WTC11 (cell line): ENCODE results near the gene LPCAT4. TPM values are rescaled to one million over a fixed set of nuclear protein-coding genes. Genes with fewer than 3 reads are reported as not detected.

Experiments
- ATAC-seq: fragments of 200-7000 bp; cut with Tn5 transposase; 2 replicates; pipeline ENCODE4 v1.10.0; 2021; ENCODE audit warnings: mild to moderate bottlenecking, moderate library complexity
- CTCF ChIA-PET: fragments of 300-600 bp; sonication (Branson Sonifier 250); formaldehyde crosslinking; loops from one replicate; lab custom pipeline; 2021; ENCODE audit warnings: antibody characterized with exemption; lab: Charles Lee
- POLR2A ChIA-PET: fragments of 350-600 bp; sonication (Branson Sonifier 250); formaldehyde crosslinking; loops from one replicate; lab custom pipeline; 2021; ENCODE audit warnings: antibody characterized with exemption; lab: Charles Lee
- DNase-seq: peaks from one replicate; pipeline ENCODE4 v3.0.0; 2021; ENCODE audit warnings: low spot score
- H3K27ac Mint-ChIP-seq: 2 replicates; pipeline ENCODE4 v1.8.0; 2021; ENCODE audit warnings: mixed read lengths
- H3K27me3 Mint-ChIP-seq: 2 replicates; pipeline ENCODE4 v1.8.0; 2021; ENCODE audit warnings: low read depth, mild to moderate bottlenecking, moderate library complexity, mixed read lengths
- H3K36me3 Mint-ChIP-seq: 2 replicates; pipeline ENCODE4 v1.8.0; 2021; ENCODE audit warnings: mixed read lengths
- H3K4me1 Mint-ChIP-seq: 2 replicates; pipeline ENCODE4 v1.8.0; 2022; ENCODE audit warnings: mixed read lengths
- H3K4me3 Mint-ChIP-seq: 2 replicates; pipeline ENCODE4 v1.8.0; 2021; ENCODE audit warnings: mild to moderate bottlenecking, moderate library complexity, mixed read lengths
- H3K9me3 Mint-ChIP-seq: 2 replicates; pipeline ENCODE4 v1.8.0; 2021; ENCODE audit warnings: mixed read lengths
- ETV6 ChIP-seq: sonication (generic); formaldehyde crosslinking; IDR thresholded peaks from 2 replicates; pipeline ENCODE4 v1.8.1; 2022; ENCODE audit warnings: mild to moderate bottlenecking, missing genetic modification reagents
- FOXP1 ChIP-seq: sonication (generic); formaldehyde crosslinking; IDR thresholded peaks from 2 replicates; pipeline ENCODE4 v1.8.0; 2022; ENCODE audit warnings: missing genetic modification reagents, mild to moderate bottlenecking, moderate library complexity, borderline replicate concordance
- JAZF1 ChIP-seq: fragments of 250-450 bp; sonication (Bioruptor Pico); IDR thresholded peaks from 2 replicates; pipeline ENCODE4 v1.9.0; 2021; ENCODE audit warnings: moderate library complexity, mild to moderate bottlenecking, inconsistent platforms
- NR2C2 ChIP-seq: sonication (generic); formaldehyde crosslinking; IDR thresholded peaks from 2 replicates; pipeline ENCODE4 v1.8.0; 2022; ENCODE audit warnings: mild to moderate bottlenecking, missing genetic modification reagents
- ZNF416 ChIP-seq: fragments of 250-450 bp; sonication (Bioruptor Pico); IDR thresholded peaks from 2 replicates; pipeline ENCODE4 v1.9.0; 2021; ENCODE audit warnings: mild to moderate bottlenecking, inconsistent platforms
- total RNA-seq: library from RNA; stranded (reverse); gene quantifications from 3 replicates; pipeline ENCODE4 v1.2.3, GENCODE V29; 2021
- TF ChIP-seq, protein P1 (sequence below): fragments of 250-450 bp; sonication (Bioruptor Pico); IDR thresholded peaks from 2 replicates; pipeline ENCODE4 v1.8.0; 2021; ENCODE audit warnings: mild to moderate bottlenecking
- TF ChIP-seq, protein P2 (sequence below): sonication (generic); formaldehyde crosslinking; IDR thresholded peaks from 2 replicates; pipeline ENCODE4 v1.8.0; 2022; ENCODE audit warnings: mild to moderate bottlenecking, missing genetic modification reagents
- TF ChIP-seq, protein P3 (sequence below): sonication (generic); formaldehyde crosslinking; IDR thresholded peaks from 2 replicates; pipeline ENCODE4 v1.8.0; 2022; ENCODE audit warnings: mild to moderate bottlenecking, missing genetic modification reagents
- TF ChIP-seq, protein P4 (sequence below): sonication (generic); formaldehyde crosslinking; IDR thresholded peaks from 2 replicates; pipeline ENCODE4 v1.8.0; 2023; ENCODE audit warnings: mild to moderate bottlenecking, missing genetic modification reagents
- TF ChIP-seq, protein P5 (sequence below): fragments of 250-450 bp; sonication (Bioruptor Pico); IDR thresholded peaks from 2 replicates; pipeline ENCODE4 v1.9.0; 2021; ENCODE audit warnings: mild to moderate bottlenecking
- TF ChIP-seq, protein P6 (sequence below): fragments of 250-450 bp; sonication (Bioruptor Pico); IDR thresholded peaks from 2 replicates; pipeline ENCODE4 v1.9.0; 2021; ENCODE audit warnings: moderate library complexity, mild to moderate bottlenecking, inconsistent platforms, borderline replicate concordance
- TF ChIP-seq, protein P7 (sequence below): sonication (generic); formaldehyde crosslinking; IDR thresholded peaks from 2 replicates; pipeline ENCODE4 v1.8.1; 2023; ENCODE audit warnings: mild to moderate bottlenecking, missing genetic modification reagents, borderline replicate concordance

Gene LPCAT4
- total RNA-seq, 1 experiment from 2014 or later: 97.2 TPM

DNA sequence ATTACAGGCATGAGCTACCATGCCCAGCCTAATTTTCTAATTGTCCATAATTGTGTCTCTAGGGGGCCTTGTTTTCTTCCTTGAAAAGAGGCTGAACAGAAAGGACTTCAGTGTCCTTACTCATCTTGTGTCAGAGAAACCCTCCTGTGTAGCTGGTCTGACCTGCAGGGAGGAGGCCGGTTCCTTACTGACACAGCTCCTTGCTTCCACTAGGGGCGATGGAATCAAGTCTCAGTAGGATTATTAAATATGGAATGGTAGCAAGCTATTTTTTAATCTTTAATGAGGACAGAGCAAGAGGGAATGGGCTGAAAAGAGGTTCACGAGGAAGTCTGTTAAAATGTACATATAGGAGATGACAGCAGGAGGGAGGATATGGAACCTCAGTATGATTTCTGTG is 8.6 kb downstream of the LPCAT4 start:
- H3K36me3 Mint-ChIP-seq: peaks cover 59% of the 10 kb centered on the region
- peak; percentile 24; the same call in 1 of the 2 replicates for ATAC-seq
- H3K27me3 Mint-ChIP-seq: no peaks in the 10 kb centered on the region; the same call in 1 of the 2 replicates
- H3K27ac Mint-ChIP-seq: no peak overlapping the region
- DNase-seq: no peak
- POLR2A ChIA-PET: interaction anchor here (0.7 to 0.9 kb wide), 2 partner anchors 8 to 251 kb away, joined by 3 read pairs; partner anchors contain the start of gene LPCAT4
- H3K4me1 Mint-ChIP-seq: peaks cover 6% of the 10 kb centered on the region
- H3K4me3 Mint-ChIP-seq: no peak overlapping the region
- TF ChIP-seq JAZF1 (CRISPR knock-in tag): no peak
- TF ChIP-seq, protein P1, sequence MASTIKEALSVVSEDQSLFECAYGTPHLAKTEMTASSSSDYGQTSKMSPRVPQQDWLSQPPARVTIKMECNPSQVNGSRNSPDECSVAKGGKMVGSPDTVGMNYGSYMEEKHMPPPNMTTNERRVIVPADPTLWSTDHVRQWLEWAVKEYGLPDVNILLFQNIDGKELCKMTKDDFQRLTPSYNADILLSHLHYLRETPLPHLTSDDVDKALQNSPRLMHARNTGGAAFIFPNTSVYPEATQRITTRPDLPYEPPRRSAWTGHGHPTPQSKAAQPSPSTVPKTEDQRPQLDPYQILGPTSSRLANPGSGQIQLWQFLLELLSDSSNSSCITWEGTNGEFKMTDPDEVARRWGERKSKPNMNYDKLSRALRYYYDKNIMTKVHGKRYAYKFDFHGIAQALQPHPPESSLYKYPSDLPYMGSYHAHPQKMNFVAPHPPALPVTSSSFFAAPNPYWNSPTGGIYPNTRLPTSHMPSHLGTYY (CRISPR knock-in tag): no peak
- TF ChIP-seq NR2C2: no peak
- TF ChIP-seq, protein P2, sequence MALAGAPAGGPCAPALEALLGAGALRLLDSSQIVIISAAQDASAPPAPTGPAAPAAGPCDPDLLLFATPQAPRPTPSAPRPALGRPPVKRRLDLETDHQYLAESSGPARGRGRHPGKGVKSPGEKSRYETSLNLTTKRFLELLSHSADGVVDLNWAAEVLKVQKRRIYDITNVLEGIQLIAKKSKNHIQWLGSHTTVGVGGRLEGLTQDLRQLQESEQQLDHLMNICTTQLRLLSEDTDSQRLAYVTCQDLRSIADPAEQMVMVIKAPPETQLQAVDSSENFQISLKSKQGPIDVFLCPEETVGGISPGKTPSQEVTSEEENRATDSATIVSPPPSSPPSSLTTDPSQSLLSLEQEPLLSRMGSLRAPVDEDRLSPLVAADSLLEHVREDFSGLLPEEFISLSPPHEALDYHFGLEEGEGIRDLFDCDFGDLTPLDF (CRISPR knock-in tag): no peak
- TF ChIP-seq, protein P3, sequence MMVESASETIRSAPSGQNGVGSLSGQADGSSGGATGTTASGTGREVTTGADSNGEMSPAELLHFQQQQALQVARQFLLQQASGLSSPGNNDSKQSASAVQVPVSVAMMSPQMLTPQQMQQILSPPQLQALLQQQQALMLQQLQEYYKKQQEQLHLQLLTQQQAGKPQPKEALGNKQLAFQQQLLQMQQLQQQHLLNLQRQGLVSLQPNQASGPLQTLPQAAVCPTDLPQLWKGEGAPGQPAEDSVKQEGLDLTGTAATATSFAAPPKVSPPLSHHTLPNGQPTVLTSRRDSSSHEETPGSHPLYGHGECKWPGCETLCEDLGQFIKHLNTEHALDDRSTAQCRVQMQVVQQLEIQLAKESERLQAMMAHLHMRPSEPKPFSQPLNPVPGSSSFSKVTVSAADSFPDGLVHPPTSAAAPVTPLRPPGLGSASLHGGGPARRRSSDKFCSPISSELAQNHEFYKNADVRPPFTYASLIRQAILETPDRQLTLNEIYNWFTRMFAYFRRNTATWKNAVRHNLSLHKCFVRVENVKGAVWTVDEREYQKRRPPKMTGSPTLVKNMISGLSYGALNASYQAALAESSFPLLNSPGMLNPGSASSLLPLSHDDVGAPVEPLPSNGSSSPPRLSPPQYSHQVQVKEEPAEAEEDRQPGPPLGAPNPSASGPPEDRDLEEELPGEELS: no peak
- no peak for TF ChIP-seq ETV6 (CRISPR knock-in tag)
- TF ChIP-seq, protein P4, sequence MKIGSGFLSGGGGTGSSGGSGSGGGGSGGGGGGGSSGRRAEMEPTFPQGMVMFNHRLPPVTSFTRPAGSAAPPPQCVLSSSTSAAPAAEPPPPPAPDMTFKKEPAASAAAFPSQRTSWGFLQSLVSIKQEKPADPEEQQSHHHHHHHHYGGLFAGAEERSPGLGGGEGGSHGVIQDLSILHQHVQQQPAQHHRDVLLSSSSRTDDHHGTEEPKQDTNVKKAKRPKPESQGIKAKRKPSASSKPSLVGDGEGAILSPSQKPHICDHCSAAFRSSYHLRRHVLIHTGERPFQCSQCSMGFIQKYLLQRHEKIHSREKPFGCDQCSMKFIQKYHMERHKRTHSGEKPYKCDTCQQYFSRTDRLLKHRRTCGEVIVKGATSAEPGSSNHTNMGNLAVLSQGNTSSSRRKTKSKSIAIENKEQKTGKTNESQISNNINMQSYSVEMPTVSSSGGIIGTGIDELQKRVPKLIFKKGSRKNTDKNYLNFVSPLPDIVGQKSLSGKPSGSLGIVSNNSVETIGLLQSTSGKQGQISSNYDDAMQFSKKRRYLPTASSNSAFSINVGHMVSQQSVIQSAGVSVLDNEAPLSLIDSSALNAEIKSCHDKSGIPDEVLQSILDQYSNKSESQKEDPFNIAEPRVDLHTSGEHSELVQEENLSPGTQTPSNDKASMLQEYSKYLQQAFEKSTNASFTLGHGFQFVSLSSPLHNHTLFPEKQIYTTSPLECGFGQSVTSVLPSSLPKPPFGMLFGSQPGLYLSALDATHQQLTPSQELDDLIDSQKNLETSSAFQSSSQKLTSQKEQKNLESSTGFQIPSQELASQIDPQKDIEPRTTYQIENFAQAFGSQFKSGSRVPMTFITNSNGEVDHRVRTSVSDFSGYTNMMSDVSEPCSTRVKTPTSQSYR (CRISPR knock-in tag): no peak
- TF ChIP-seq, protein P5, sequence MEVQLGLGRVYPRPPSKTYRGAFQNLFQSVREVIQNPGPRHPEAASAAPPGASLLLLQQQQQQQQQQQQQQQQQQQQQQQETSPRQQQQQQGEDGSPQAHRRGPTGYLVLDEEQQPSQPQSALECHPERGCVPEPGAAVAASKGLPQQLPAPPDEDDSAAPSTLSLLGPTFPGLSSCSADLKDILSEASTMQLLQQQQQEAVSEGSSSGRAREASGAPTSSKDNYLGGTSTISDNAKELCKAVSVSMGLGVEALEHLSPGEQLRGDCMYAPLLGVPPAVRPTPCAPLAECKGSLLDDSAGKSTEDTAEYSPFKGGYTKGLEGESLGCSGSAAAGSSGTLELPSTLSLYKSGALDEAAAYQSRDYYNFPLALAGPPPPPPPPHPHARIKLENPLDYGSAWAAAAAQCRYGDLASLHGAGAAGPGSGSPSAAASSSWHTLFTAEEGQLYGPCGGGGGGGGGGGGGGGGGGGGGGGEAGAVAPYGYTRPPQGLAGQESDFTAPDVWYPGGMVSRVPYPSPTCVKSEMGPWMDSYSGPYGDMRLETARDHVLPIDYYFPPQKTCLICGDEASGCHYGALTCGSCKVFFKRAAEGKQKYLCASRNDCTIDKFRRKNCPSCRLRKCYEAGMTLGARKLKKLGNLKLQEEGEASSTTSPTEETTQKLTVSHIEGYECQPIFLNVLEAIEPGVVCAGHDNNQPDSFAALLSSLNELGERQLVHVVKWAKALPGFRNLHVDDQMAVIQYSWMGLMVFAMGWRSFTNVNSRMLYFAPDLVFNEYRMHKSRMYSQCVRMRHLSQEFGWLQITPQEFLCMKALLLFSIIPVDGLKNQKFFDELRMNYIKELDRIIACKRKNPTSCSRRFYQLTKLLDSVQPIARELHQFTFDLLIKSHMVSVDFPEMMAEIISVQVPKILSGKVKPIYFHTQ (CRISPR knock-in tag): no peak
- TF ChIP-seq FOXP1 (CRISPR knock-in tag): no peak
- TF ChIP-seq, protein P6, sequence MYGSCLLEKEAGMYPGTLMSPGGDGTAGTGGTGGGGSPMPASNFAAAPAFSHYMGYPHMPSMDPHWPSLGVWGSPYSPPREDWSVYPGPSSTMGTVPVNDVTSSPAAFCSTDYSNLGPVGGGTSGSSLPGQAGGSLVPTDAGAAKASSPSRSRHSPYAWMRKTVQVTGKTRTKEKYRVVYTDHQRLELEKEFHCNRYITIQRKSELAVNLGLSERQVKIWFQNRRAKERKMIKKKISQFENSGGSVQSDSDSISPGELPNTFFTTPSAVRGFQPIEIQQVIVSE: no peak
- TF ChIP-seq, protein P7, sequence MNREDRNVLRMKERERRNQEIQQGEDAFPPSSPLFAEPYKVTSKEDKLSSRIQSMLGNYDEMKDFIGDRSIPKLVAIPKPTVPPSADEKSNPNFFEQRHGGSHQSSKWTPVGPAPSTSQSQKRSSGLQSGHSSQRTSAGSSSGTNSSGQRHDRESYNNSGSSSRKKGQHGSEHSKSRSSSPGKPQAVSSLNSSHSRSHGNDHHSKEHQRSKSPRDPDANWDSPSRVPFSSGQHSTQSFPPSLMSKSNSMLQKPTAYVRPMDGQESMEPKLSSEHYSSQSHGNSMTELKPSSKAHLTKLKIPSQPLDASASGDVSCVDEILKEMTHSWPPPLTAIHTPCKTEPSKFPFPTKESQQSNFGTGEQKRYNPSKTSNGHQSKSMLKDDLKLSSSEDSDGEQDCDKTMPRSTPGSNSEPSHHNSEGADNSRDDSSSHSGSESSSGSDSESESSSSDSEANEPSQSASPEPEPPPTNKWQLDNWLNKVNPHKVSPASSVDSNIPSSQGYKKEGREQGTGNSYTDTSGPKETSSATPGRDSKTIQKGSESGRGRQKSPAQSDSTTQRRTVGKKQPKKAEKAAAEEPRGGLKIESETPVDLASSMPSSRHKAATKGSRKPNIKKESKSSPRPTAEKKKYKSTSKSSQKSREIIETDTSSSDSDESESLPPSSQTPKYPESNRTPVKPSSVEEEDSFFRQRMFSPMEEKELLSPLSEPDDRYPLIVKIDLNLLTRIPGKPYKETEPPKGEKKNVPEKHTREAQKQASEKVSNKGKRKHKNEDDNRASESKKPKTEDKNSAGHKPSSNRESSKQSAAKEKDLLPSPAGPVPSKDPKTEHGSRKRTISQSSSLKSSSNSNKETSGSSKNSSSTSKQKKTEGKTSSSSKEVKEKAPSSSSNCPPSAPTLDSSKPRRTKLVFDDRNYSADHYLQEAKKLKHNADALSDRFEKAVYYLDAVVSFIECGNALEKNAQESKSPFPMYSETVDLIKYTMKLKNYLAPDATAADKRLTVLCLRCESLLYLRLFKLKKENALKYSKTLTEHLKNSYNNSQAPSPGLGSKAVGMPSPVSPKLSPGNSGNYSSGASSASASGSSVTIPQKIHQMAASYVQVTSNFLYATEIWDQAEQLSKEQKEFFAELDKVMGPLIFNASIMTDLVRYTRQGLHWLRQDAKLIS (CRISPR knock-in tag): no peak
- no peak for TF ChIP-seq ZNF416 (CRISPR knock-in tag)
- no peaks in the 10 kb centered on the region for H3K9me3 Mint-ChIP-seq
- CTCF ChIA-PET: interaction anchor here (0.6 to 1.9 kb wide), 15 partner anchors 9 to 248 kb away, joined by 3 to 8 read pairs (median 4); partner anchors contain the start of genes EMC4, LPCAT4, NOP10 and NUTM1
